Transverse colon (tissue), 4 donors: Measurements from ENCODE around the gene KIF26A. TPM values are rescaled to one million over a fixed set of nuclear protein-coding genes. Genes with fewer than 3 reads are reported as not detected.

Experiments
- DNase-seq: peaks from one replicate; pipeline ENCODE4 v3.0.0-alpha.2; 2019
- H3K27ac ChIP-seq, 4 donors: fragments of 200-600 bp; sonication (generic); 2 replicates each; pipeline ENCODE4 v1.5.1; 2016 to 2018; ENCODE audit warnings: inconsistent platforms in 4 of 4
- H3K27me3 ChIP-seq: fragments of 200-600 bp; sonication (generic); 2 replicates; pipeline ENCODE4 v1.5.1; 2017; ENCODE audit warnings: inconsistent platforms
- H3K36me3 ChIP-seq, 4 donors: fragments of 200-600 bp; sonication (generic); 2 replicates each; pipeline ENCODE4 v1.5.1; 2017 to 2019; ENCODE audit warnings: inconsistent platforms in 4 of 4
- H3K4me1 ChIP-seq, 4 donors: fragments of 200-600 bp; sonication (generic); 2 replicates each; pipeline ENCODE4 v1.5.1; 2017 to 2020; ENCODE audit warnings: inconsistent platforms in 4 of 4
- H3K4me3 ChIP-seq, 4 donors: fragments of 200-600 bp; sonication (generic); 1 replicate in 1 of 4; 2 replicates in 3 of 4; pipeline versions ENCODE4 v1.5.1 to v1.6.1; 2017 to 2019; ENCODE audit warnings: inconsistent platforms in 4 of 4
- H3K9me3 ChIP-seq, 2 donors: fragments of 200-600 bp; sonication (generic); 2 replicates each; pipeline ENCODE4 v1.5.1; 2017 to 2019; ENCODE audit warnings: inconsistent platforms in 2 of 2
- CTCF ChIP-seq, 5 experiments: fragments of 200-600 bp in 3 of 5; fragments of 450-650 bp in 2 of 5; sonication (generic) in 3 of 5; IDR thresholded peaks; 1 replicate in 2 of 5; 2 replicates in 3 of 5; pipeline ENCODE4 v1.5.1; 2016 to 2017; ENCODE audit warnings: antibody characterized with exemption in 5 of 5, inconsistent platforms in 3 of 5, mild to moderate bottlenecking in 2 of 5, moderate library complexity in 1 of 5
- EP300 ChIP-seq: sonication (generic); formaldehyde crosslinking; IDR thresholded peaks from one replicate; pipeline ENCODE4 v1.6.1; 2017; ENCODE audit warnings: antibody characterized with exemption, low read depth
- POLR2A ChIP-seq: fragments of 450-650 bp; IDR thresholded peaks from one replicate; pipeline ENCODE4 v1.6.1; 2016; ENCODE audit warnings: antibody characterized with exemption, mild to moderate bottlenecking, moderate library complexity
- POLR2AphosphoS5 ChIP-seq, 3 donors: sonication (generic); formaldehyde crosslinking; IDR thresholded peaks; one replicate each; pipeline ENCODE4 v1.6.1; 2016; ENCODE audit warnings: antibody characterized with exemption in 3 of 3
- WGBS, 2 donors: methylation state at CpG; one replicate each; pipeline ENCODE4 v1.1.5; 2018; ENCODE audit warnings: low coverage in 1 of 2; 5-methylcytosine and 5-hydroxymethylcytosine counted together
- in situ Hi-C, 4 donors: fragments of 200-750 bp; cut with MboI; loops; one replicate each; pipeline versions ENCODE4 v1.15.0 to v1.15.1; 2017; ENCODE audit warnings: low sequenced_read_pairs in 3 of 4, low pct_ligation_motif_present in 1 of 4, low pct_unique_long_range_greater_than_20kb in 1 of 4
- intact Hi-C: fragments of 100-400 bp; cut with DNase I; formaldehyde crosslinking; loops from one replicate; pipeline ENCODE4 v1.15.1; 2023; ENCODE audit warnings: low total_unique reads
- total RNA-seq, 4 donors: library from RNA; depleted of rRNA; stranded (reverse); fragments of >200 nt; gene quantifications; one replicate each; pipeline ENCODE4 v1.1.0, GENCODE V29; 2016

Gene KIF26A
- total RNA-seq, 4 donors from 2014 or later: 2.2 to 7.8 (median 4.4) TPM

- intact Hi-C loops: no loop called here
- Histone ChIP-seq H3K27me3 (no peaks in the 10 kb centered on the region), H3K27ac (no peak overlapping the region), H3K4me3 (no peak overlapping the region), H3K4me1 (no peaks in the 10 kb centered on the region), H3K36me3 (no peaks in the 10 kb centered on the region), H3K9me3 (no peaks in the 10 kb centered on the region)
- TF ChIP-seq EP300 (no peak), CTCF (IDR thresholded peaks at IDR 0.05) (no peak), POLR2A (no peak)
- WGBS, 2 donors: 87% methylated on average over 17 of the region's 21 CpGs; no CpG with 5 or more reads in 1 of the 2 donors
- in situ Hi-C loops: no loop called here
- no peak for DNase-seq
Measured at GRCh38 chr14:104179126-104179525, 40.7 kb downstream of the KIF26A start.

- Histone ChIP-seq H3K36me3 (no peaks in the 10 kb centered on the region), H3K4me3 (no peak overlapping the region), H3K27me3 (no peaks in the 10 kb centered on the region), H3K27ac (no peak overlapping the region), H3K9me3 (no peaks in the 10 kb centered on the region), H3K4me1 (no peaks in the 10 kb centered on the region)
- no peak for DNase-seq
- WGBS, 2 donors: 75 to 92% methylated on average over 4 to 42 of the region's 42 CpGs
- intact Hi-C loops: no loop called here
- TF ChIP-seq EP300 (no peak), POLR2A (no peak), POLR2AphosphoS5 (IDR thresholded peaks at IDR 0.05) (no peak), CTCF (IDR thresholded peaks at IDR 0.05) (no peak)
- in situ Hi-C loops: no loop called here
Measured at GRCh38 chr14:104179564-104180129, 41.3 kb downstream of the KIF26A start.

GRCh38 chr14:104180561-104181165, 42.3 kb downstream of the KIF26A start:
- Histone ChIP-seq H3K36me3 (no peaks in the 10 kb centered on the region), H3K4me1 (no peaks in the 10 kb centered on the region), H3K9me3 (no peaks in the 10 kb centered on the region), H3K4me3 (no peak overlapping the region), H3K27ac (no peak overlapping the region), H3K27me3 (no peaks in the 10 kb centered on the region)
- intact Hi-C loops (no loop called here), in situ Hi-C loops (no loop called here)
- WGBS, 2 donors: 80 to 83% methylated on average over 2 to 24 of the region's 26 CpGs
- no peak for DNase-seq
- no peak for TF ChIP-seq CTCF (IDR thresholded peaks at IDR 0.05)
- TF ChIP-seq POLR2AphosphoS5 (IDR thresholded peaks at IDR 0.05): no peak
- no peak for TF ChIP-seq EP300
- no peak for TF ChIP-seq POLR2A

GRCh38 chr14:104181761-104182530, 43.6 kb downstream of the KIF26A start:
- no peaks in the 10 kb centered on the region for H3K27me3 ChIP-seq
- no peak overlapping the region for H3K4me3 ChIP-seq
- no peak for DNase-seq
- H3K36me3 ChIP-seq: no peaks in the 10 kb centered on the region
- in situ Hi-C loops: no loop called here
- whole genome bisulfite sequencing, 2 donors: 85% methylated on average over 26 of the region's 27 CpGs; no CpG with 5 or more reads in 1 of the 2 donors
- no peak overlapping the region for H3K27ac ChIP-seq
- intact Hi-C loops: no loop called here
- no peaks in the 10 kb centered on the region for H3K9me3 ChIP-seq
- no peaks in the 10 kb centered on the region for H3K4me1 ChIP-seq
- TF ChIP-seq POLR2A (no peak), EP300 (no peak), POLR2AphosphoS5 (IDR thresholded peaks at IDR 0.05) (no peak), CTCF (IDR thresholded peaks at IDR 0.05) (no peak)
